HL-60/S4 treated with phorbol 12-myristate 13-acetate at 8.2 ng/mL for 4 days and 3 days (cell line): ENCODE measurements around the gene LRRC2.
"Not testable (repeated sequence)": the region's sequence is repeated elsewhere in the genome, so short reads cannot be mapped to it uniquely, and the experiment has no call there.

Source experiments
- in situ Hi-C: fragments of 300-500 bp; cut with MboI; formaldehyde crosslinking; loops from 2 replicates; pipeline ENCODE4 v1.15.0; 2022; ENCODE audit warnings: low sequenced_read_pairs

The LRRC2 gene

GRCh38 chr3:46536758-46537157 is 29.3 kb downstream of the LRRC2 start:
- in situ Hi-C loops: no loop called here

DNA sequence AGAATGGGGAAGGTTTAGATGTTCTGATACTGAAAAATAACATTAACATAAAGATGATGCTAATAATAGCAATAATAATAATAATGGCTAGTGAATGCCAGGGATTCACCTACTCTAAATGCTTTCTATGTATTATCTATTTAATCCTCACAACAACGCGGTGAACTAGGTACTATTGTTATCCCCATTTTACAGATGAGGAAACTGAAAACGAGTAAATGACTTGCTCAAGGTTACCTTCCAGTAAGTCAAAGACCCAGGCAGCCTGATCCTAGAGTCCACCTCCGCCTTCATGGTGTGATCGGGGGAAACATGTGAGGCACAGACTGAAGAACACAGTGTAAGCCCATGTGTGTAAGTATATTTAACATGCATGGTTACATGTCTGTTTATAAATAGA is 30.4 kb downstream of the LRRC2 start:
- in situ Hi-C loops: no loop called here

DNA sequence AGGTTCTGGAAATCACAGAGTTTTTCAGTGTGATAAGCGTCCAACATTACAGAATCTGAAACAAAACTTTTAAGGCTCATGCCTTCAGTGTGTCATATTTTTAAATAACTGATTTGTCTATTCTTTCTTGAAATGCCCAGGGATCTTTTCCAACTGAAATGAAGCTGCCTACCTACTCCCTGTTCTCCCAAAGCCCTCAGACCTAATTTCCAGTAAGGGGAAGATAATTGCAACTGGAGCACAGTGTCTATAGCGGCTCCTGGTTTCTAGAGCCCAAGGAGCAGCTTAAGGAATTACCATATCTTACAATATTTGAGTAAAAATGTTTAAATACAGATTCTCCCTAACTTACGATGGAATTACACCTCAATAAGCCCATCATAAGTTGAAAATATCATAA is 33.0 kb downstream of the LRRC2 start:
- in situ Hi-C loops: no loop called here

- in situ Hi-C loops: no loop called here
Observed at GRCh38 chr3:46527239-46527638, 38.9 kb downstream of the LRRC2 start.

- in situ Hi-C loops: no loop called here
Observed at GRCh38 chr3:46524832-46525231, 41.3 kb downstream of the LRRC2 start.

DNA sequence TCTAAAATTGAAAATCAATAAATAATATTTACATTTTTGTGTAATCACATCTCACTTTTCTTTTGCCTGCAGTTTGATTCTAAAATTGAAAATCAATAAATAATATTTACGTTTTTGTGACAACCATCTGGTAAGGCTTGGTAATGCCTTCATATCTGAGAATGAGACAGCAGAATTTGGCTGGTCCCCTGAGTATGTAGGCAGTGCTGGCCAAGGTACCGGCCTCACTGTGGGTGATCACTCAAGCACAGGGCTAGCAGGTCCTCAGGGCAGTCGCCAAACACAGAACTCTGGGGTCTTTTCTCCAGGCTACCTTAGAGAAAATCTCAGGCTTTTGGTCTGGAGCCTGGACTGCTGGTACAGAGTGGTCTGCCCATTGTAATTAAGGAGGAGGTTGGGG is 42.1 kb downstream of the LRRC2 start:
- in situ Hi-C loops: no loop called here

DNA sequence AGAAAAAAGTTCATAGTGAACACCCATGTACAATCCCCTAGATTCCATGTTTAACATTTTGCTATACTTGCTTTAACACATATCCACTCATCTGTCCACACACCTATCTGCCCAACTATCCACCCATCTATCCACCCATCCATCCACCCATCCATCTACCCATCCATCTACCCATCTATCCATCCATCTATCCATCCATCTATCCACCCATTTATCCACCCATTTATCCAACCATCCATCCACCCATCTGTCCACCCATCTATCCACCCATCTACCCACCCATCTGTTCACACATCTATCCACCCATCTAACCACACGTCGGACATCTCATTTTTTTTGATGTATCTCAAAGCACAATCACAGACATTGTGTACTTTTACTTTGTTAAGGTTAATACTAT is 42.5 kb downstream of the LRRC2 start:
- in situ Hi-C loops: no loop called here

DNA sequence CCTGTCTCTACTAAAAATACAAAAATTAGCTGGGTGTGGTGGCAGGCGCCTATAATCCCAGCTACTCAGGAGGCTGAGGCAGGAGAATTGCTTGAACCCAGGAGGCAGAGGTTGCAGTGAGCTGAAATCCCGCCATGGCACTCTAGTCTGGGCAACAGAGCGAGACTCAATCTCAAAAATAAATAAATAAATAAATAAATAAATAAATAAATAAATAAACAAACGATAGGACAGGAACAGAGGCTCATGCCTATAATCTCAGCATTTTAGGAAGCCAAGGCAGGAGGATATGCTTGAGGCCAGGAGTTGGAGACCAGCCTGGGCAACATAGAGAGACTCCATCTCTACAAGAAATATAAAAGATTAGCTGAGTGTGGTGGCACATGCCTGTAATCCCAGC is 43.9 kb downstream of the LRRC2 start:
- in situ Hi-C loops: not testable (repeated sequence)

GRCh38 chr3:46521096-46521495 is 45.0 kb downstream of the LRRC2 start:
- in situ Hi-C loops: no loop called here

DNA sequence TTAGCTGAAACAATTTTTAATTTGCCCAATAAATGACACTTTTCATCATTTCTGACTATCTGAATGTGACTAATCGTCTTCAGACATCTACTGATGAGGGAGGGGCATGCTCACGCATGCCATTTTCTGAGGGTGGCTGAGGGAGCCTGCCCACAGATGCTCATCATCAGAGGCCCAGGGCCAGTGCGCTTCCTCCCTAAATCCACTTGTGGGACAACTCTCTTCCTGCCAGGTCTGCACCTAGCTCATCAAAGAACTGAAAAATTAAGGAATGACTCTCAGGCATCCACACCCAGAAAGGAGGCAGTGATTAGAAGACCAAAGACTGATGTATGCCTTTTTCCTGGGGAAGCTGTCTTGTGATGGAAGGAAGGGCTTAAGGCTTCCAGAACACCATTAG is 45.6 kb downstream of the LRRC2 start:
- in situ Hi-C loops: no loop called here

- in situ Hi-C loops: no loop called here
Observed at GRCh38 chr3:46519952-46520351, 46.1 kb downstream of the LRRC2 start.

DNA sequence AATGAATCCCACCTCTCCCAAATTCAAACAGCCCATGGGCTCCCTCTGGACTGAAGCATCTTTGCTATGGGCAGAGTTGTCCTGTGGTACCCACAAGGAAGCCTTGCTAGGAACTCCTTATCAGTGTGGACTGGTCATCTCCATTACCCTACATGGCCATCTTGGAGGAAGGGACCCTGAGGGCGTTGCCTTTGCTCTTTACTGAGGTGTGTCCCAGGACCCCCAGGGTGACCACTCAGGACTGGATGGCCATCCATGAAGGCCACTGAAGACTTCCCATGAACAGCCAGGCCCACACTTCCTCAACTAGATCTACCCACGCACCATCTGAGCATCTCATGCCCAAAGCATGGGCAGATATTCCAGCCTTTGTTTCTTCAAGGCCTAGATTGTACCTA is 48.3 kb downstream of the LRRC2 start:
- in situ Hi-C loops: no loop called here

DNA sequence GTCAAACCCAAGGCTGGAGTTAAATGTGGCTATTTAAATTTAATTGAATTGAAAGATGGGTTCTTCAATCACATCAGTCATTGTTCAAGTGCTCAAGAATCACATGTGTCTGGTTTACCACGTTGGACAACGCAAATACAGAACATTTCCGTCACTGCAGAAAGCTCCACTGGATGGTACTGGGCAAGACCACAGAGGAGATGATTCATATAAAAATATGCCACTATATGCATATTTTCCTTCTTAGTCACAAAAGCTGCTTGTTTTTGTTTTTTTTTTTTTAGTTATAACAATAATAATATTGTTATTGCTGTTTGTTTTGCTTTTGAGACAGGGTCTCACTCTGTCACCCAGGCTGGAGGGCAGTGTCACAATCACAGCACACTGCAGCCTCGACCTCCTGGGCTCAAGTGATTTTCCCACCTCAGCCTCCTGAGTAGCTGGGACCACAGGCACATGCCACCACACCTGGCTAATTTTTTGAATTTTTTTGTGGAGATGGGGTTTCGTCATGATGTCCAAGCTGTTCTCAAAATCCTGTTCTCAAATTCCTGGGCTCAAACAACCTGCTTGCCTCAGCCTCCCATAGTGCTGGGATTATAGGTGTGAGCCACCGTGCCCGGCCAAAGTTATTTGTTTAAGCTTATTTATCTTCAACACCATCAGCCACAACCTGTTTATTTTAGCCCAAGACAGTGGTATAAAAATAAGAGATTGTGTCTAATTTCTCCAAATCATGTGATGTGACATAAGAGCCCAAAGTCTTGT is 48.9 kb downstream of the LRRC2 start:
- in situ Hi-C loops: no loop called here

DNA sequence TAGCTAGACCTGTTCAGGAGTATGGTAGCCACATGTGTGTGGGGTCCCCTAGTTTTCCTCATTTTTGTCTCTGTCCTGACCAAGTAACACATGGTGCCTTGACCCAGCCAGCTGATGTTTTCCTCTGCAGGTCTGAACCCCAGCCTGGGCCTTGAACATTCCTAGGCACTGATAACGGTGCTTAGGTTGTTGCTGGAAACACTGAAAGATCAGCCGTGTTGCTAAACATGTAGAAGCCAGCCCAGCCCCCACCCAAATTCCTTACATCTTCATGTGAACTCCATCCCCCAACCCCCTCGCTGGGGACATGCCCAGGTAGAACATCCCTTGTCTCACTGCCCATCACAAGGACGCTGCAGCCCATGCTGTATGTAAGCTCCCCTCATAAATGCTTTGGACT is 49.6 kb downstream of the LRRC2 start:
- in situ Hi-C loops: no loop called here

DNA sequence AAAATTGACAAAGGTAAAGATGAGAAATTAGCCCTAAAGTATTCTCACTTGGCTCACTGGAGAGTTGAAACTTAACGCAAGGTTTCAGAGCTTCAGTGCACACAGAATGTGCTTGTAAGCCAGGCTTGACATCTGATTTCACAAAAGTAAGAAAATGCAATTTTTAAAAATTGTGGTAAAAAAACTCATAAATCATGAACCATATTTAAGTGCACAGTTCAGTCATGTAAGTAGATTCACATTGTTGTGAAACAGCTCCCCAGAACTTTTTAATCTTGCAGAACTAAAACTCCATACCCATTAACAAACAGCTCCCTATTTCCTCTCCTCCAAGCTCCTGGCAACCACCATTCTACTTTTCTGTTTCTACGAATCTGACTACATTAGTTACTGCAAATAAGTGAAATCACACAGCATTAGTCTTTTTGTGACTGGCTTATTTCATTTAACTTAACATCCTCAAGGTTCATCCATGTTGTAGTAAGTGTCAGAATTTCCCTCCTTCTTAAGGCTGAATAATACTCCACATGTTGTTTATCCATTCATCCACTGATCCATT is 53.8 kb downstream of the LRRC2 start:
- in situ Hi-C loops: no loop called here

DNA sequence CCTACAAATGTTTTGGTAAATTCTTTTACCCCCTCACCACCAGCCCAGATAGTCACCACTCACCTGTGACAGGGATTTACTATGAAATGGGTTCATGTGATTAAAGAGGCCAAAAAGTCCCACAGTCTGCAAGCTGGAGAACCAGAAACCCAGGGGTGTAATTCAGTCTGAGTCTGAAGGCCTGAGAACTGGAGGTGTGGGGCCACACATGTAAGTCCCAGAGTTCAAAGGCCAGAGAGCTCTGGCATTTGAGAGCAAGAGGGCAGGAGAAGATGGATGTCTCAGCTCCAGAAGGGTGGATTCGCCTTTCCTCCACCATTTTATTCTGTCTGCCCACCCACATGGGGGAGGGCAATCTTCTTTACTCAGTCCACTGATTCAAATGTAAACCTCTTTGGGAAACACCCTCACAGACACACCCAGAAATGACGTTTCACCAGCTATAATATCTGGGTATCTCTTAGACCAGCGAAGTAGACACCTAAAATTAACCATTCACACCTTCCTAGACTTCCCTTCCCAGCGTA is 56.4 kb downstream of the LRRC2 start:
- in situ Hi-C loops: no loop called here

GRCh38 chr3:46508850-46509591 is 57.1 kb downstream of the LRRC2 start:
- in situ Hi-C loops: no loop called here

GRCh38 chr3:46506526-46506925 is 59.6 kb downstream of the LRRC2 start:
- in situ Hi-C loops: no loop called here

DNA sequence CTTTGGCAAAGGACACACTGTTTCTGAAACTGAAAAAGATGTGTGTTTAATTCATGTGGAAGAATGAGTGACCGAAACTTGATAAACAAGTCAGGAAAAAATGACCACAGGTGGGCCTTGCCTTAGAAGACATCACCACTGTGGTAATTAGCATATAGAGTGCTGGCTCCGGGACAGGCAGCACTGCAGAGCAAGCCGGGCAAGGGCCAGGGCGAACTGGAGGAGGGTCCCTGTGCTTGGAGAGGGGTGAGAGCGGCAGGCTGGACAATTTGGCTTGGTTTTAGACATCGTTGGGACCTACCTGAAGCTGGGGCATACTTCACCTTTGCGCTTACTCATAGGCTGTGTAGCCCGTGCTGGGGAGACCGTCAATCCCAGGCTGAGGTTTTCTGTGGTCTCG is 60.1 kb downstream of the LRRC2 start:
- in situ Hi-C loops: no loop called here

GRCh38 chr3:46504789-46505188 is 61.3 kb downstream of the LRRC2 start:
- in situ Hi-C loops: no loop called here

DNA sequence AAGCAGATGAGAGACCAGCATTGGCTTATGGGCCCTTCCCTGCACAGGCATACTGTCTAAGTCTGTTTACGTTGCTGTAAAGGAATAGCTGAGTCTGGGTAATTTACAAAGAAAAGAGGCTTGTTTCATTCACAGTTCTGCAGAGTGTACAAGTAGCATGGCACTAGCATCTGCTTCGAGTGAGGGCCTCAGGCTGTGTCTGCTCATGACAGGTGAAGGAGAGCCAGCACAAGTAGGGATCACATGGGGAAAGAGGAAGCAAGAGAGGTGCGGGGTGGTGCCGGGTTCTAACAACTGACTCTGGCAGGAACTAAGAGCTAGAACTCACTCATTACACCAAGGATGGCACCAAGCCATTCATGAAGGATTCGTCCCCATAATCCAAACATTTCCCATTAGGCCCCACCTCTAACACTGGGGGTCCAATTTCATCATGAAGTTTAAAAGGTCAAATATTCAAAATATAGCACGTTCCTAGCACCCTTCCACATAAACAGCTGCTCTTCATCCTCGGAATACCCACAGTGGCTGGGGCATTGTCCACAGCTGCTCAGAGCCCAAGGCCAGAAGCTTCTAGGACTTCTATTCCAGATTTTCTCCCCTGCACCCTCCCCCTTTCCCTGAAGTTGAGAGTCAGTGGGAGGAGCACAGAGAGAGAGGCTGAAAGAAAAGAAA is 62.8 kb downstream of the LRRC2 start:
- in situ Hi-C loops: no loop called here
